HL-60/S4 (cell line): ENCODE results near the gene ITCH.
"Not testable (repeated sequence)": the region's sequence is repeated elsewhere in the genome, so short reads cannot be mapped to it uniquely, and the experiment has no call there.

Experiments used
- in situ Hi-C: fragments of 300-500 bp; cut with MboI; formaldehyde crosslinking; loops from 2 replicates; pipeline ENCODE4 v1.14.3; 2022; ENCODE audit warnings: low sequenced_read_pairs

ITCH gene

GRCh38 chr20:34343458-34344211 is 19.4 kb upstream of the ITCH start:
- in situ Hi-C loops: no loop called here

- in situ Hi-C loops: no loop called here
Observed at GRCh38 chr20:34344238-34344637, 18.8 kb upstream of the ITCH start.

DNA sequence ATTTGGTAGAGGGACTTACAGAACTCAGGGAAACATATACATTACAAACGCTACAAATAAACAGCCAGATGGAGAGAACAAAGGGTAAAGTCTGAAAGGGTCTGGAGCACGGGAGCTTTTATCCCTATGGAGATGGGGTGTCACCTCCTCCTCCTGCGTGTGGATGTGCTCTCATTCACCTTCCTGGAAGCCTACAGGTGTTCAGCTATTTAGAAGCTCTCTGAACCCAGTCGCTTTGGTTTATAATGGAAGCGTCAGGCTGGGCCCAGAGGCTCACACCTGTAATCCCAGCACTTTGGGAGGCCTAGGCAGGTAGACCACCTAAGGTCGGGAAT is 17.7 kb upstream of the ITCH start:
- in situ Hi-C loops: no loop called here

- in situ Hi-C loops: not testable (repeated sequence)
Observed at GRCh38 chr20:34345839-34346532, 17.1 kb upstream of the ITCH start.

- in situ Hi-C loops: not testable (repeated sequence)
Observed at GRCh38 chr20:34346533-34346865, 16.6 kb upstream of the ITCH start.

GRCh38 chr20:34347571-34347970 is 15.5 kb upstream of the ITCH start:
- in situ Hi-C loops: no loop called here

GRCh38 chr20:34350095-34350494 is 13.0 kb upstream of the ITCH start:
- in situ Hi-C loops: no loop called here

DNA sequence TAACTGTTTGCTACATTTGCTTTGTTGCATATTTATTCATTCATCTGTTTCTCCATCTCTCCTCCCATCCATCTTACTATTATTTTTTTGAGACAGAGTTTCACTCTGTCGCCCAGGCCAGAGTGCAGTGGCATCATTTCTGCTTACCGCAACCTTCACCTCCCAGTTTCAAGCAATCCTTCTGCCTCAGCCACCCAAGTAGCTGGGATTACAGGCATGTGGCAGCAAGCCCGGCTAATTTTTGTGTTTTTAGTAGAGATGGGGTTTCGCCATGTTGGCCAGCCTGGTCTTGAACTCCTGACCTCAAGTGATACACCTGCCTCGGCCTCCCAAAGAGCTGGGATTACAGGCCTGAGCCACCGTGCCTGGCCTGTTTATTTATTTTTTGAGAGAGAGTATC is 9.6 kb upstream of the ITCH start:
- in situ Hi-C loops: not testable (repeated sequence)

- in situ Hi-C loops: no loop called here
Observed at GRCh38 chr20:34355427-34355826, 7.6 kb upstream of the ITCH start.

GRCh38 chr20:34359729-34360128 is 3.3 kb upstream of the ITCH start:
- in situ Hi-C loops: not testable (repeated sequence)

DNA sequence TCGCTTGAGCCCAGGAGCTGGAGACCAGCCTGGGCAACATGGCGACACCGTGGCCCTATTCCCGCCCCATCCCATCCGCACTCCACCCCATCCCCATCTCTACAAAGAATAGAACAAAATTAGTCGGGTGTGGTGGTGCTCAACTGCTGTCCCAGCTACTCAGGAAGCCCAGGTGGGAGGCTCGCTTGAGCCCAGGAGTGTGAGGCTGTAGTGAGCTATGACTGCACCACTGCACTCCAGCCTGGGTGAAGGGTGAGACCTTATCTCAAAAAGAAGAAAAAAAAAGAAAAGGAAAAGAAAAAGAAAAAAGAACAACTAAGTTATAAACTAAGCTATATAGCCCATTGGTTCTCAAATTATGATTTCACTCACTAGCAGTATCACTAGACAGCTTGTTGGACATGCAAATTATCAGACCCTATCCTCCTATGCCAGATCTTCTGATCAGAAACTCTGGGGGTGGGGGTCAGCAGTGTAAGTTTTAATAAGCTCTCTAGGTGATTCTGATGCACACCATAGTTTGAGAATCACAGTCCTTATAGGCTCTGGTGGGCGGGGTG is 491 bp upstream of the ITCH start:
- in situ Hi-C loops: no loop called here

DNA sequence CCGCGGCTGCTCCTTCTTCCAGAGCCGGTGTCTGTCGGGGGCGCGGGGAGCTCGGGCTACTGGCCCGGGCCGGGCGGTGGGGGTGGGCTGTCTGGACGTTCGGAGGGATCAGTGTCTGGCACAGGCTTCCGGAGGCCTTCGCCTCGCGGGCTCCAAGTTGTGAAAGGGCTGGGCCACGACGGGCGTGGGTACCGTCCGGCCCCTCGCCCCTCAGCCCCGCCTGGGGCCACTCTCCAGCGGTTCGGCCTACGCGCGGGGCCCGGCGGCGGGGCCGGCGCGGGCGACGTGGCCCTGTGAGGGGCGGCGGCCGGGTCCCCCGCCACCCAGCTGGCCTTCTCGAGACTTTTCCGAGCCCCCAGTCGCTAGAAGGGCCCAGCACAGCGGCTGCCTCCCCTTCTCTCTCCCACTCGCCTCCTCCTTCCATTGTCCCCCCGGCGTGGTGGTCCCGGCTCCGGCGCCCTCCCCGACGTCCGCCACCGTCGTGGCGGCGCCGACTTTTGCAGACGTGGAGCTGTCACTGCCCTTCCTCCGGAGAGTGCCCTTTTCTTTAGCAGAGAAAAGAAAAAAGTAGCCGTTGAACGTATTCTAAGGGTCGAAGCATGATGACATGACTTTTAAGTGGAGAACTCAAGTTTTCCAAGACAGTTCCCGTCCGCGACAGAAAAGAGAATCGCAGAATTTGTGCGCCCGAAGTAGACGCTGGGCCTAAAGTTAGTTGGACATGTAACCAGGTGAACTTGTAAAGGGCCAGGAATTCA is 571 bp downstream of the ITCH start:
- in situ Hi-C loops: no loop called here

DNA sequence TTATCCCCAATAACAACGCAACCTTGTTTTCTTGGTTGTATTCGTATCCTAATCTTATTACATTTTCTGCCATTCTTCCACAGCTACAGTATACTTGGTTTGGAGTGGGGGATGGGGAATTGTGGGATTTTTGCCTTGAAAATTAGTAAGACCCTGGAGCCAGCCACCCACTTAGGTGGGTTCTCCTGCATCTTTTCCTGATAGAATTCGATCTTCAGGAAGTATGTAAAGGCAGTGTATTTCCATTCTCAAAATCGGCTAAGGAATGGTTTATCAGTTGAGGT is 1.1 kb downstream of the ITCH start:
- in situ Hi-C loops: no loop called here

GRCh38 chr20:34365765-34366213 is 2.7 kb downstream of the ITCH start:
- in situ Hi-C loops: no loop called here

DNA sequence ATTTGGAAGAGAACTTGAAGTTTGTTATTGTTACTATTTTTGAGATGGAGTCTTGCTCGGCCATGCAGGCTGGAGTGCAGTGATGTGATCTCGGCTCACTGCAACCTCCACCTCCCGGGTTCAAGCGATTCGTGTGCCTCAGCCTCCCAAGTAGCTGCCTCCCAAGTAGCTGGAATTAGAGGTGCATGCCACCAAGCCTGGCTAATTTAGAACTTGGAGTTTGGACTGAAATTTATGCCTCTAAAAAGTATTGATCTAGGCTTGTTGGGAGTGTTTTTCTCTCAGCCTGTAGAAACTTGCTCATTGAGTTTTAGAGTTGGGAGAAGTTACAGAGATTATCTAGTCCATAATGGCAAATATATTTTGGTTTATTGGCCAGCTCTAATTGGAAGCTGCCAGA is 4.1 kb downstream of the ITCH start:
- in situ Hi-C loops: no loop called here

DNA sequence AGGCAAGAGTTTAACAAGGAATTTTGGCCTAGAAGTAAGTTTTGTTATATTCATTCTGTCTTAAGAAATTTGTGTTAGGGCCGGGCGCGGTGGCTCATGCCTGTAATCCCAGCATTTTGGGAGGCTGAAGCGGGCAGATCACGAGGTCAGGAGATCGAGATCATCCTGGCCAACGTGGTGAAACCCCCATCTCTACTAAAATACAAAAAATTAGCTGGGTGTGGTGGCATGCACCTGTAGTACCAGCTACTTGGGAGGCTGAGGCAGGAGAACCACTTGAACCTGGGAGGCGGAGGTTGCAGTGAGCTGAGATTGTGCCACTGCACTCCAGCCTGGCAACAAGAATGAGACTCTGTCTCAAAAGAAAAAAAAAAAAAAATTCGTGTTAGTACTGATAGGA is 4.8 kb downstream of the ITCH start:
- in situ Hi-C loops: not testable (repeated sequence)

GRCh38 chr20:34368547-34368946 is 5.5 kb downstream of the ITCH start:
- in situ Hi-C loops: no loop called here

DNA sequence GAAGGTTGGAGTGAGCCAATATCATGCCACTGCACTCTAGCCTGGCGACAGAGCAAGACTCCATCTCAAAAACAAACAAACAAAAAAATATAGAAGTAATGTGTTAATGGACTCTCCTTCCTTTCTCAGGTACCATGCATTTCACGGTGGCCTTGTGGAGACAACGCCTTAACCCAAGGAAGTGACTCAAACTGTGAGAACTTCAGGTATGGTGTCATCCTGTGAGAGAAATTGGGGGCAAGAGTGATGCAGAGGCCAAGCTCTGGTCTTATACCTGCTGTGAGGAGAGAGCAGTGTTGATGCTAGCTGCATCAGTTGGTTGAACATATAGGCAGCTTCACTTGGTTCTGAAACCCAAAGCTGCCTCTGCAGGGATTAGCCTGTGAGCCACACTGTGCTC is 6.2 kb downstream of the ITCH start:
- in situ Hi-C loops: no loop called here

DNA sequence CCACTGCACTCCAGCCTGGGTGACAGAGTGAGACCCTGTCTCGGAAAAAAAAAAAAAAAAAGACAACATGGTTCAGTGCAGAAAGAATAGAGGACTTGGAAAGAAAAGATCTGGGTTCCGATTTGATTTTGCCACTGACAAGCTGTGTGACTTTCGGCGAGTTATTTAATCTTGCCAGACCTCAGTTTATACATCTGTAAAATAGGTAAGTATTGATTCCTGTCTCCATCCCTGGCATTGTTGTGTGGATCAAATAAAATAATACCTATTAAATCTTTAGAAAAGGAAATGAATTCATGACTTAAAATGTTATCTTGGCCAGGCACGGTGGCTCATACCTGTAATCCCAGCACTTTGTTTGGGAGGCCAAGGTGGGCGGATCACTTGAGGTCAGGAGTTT is 7.0 kb downstream of the ITCH start:
- in situ Hi-C loops: no loop called here

DNA sequence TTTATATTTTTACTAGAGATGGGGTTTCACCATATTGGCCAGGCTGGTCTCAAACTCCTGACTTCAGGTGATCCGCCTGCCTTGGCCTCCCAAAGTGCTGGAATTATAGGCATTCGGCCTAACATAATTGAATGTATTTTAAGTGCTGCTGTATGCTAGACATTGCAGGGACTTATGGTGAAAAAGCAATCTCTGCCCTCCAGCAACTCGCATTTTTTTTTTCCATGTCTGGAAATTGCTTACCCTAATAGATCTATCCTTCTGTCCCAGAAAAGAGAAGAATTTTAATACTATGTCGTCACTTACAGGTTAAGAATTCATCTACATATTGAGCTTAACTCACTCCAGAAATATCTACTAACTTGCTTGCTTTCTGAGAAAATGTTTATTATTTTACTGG is 10.4 kb downstream of the ITCH start:
- in situ Hi-C loops: no loop called here

DNA sequence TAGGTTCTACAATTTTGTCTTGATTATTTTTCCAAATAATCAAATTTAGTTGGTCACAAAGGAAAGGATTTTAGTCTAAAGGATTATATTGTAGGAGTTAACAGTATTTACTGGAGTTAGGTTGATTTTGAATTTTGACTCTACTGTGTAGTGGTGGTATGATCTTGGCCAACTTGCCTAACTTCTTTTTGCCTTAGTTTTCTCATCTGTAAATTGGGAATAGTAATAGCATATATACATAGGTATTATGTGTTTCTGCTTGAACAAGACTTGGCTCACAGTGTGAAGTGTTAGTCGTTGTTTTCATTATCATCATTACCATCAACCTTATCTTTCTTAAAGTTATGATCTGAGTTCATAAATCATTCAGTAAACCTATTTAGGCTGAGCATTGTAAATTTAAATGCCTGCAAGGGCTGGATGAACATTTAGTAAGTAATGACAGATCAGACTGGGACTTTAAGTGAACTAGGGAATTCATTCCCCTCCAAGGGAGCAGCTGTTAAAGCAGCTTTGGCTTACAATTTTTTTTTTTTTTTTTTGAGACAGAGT is 11.2 kb downstream of the ITCH start:
- in situ Hi-C loops: no loop called here

GRCh38 chr20:34375977-34376430 is 12.9 kb downstream of the ITCH start:
- in situ Hi-C loops: no loop called here
